Ovary (tissue), 9 donors: ENCODE results near the gene ZSCAN18. TPM values are rescaled to one million over a fixed set of nuclear protein-coding genes. Genes with fewer than 3 reads are reported as not detected.

Source experiments
- DNase-seq, 5 donors: peaks; one replicate each; pipeline ENCODE4 v3.0.0-alpha.2; 2019 to 2020
- H3K27ac ChIP-seq, 2 donors: fragments of 200-600 bp; one replicate each; pipeline versions ENCODE4 v1.5.1 to v1.8.0; 2019 to 2022
- H3K27me3 ChIP-seq: fragments of 200-600 bp; one replicate; pipeline ENCODE4 v1.8.0; 2022
- H3K36me3 ChIP-seq: fragments of 200-600 bp; sonication (generic); one replicate; pipeline ENCODE4 v1.5.1; 2019
- H3K4me1 ChIP-seq: one replicate; pipeline ENCODE4 v1.8.1; 2013; ENCODE audit warnings: mild to moderate bottlenecking, moderate library complexity; ENCODE audit not compliant: insufficient read depth
- H3K4me3 ChIP-seq: fragments of 200-600 bp; sonication (generic); one replicate; pipeline ENCODE4 v1.5.1; 2017
- H3K9me3 ChIP-seq, 2 donors: fragments of 200-600 bp in 1 of 2; sonication (generic) in 1 of 2; one replicate each; pipeline versions ENCODE4 v1.5.1 to v1.8.1; 2013 to 2019; ENCODE audit warnings: mild to moderate bottlenecking in 1 of 2, moderate library complexity in 1 of 2
- CTCF ChIP-seq, 3 donors: fragments of 450-650 bp in 2 of 3; fragments of 200-600 bp in 1 of 3; IDR thresholded peaks; one replicate each; pipeline versions ENCODE4 v1.5.1 to v1.8.0; 2016 to 2022; ENCODE audit warnings: antibody characterized with exemption in 3 of 3, mild to moderate bottlenecking in 1 of 3
- EP300 ChIP-seq: sonication (generic); formaldehyde crosslinking; IDR thresholded peaks from one replicate; pipeline ENCODE4 v1.6.1; 2017; ENCODE audit warnings: antibody characterized with exemption
- POLR2A ChIP-seq: fragments of 450-650 bp; IDR thresholded peaks from one replicate; pipeline ENCODE4 v1.6.1; 2017; ENCODE audit warnings: antibody characterized with exemption, mild to moderate bottlenecking, moderate library complexity
- WGBS, 3 donors: extraction: QIAGEN DNeasy Blood & Tissue Kit in 1 of 3; methylation state at CpG; one replicate each; pipeline versions ENCODE4 v1.1.5 to v1.1.7; 2013 to 2017; 5-methylcytosine and 5-hydroxymethylcytosine counted together
- intact Hi-C, 4 donors: fragments of 100-400 bp; cut with DNase I; formaldehyde crosslinking; loops; one replicate each; pipeline versions ENCODE4 v1.11.0 to v1.15.1; 2022 to 2023
- polyA plus RNA-seq, 2 donors: library from polyadenylated mRNA; stranded (reverse); fragments of 200-250 nt in 1 of 2; fragments of 350-450 nt in 1 of 2; fragmentation: Illumina TruSeq in 1 of 2; extraction: RNeasy Lipid Tissue Mini Kit (QIAGEN cat#74804) in 1 of 2; gene quantifications; one replicate each; pipeline ENCODE4 v1.2.3, GENCODE V29; 2013 to 2014
- total RNA-seq, 7 donors: library from RNA; depleted of rRNA in 2 of 7; stranded (reverse); fragments of >200 nt in 2 of 7; fragmentation: NEBNext Ultra II Directional in 3 of 7; extraction: Animal tissue kit (Norgen Biotek cat#: 25700) in 3 of 7; gene quantifications; one replicate each; pipeline versions ENCODE4 v1.1.0 to v1.2.4, GENCODE V29; 2016 to 2023
- donor health status: DM: no; HTN: no; CAD: no; lungs with moderate emphysema.
- donor health status: DM: no; HTN: no; CAD: no.
- donor health status: Bipolar disorder and iron deficiency.
- donor health status: DM: yes; HTN: yes; CAD: no.
- donor health status: DM: no; HTN: no; CAD: no.
- donor health status: DM: yes; HTN: yes; CAD: no.

ZSCAN18 gene
- total and polyA plus RNA-seq, 9 donors, result 32.1 to 144 (median 117) TPM

- Histone ChIP-seq H3K9me3 (peaks cover 0 to 51% of the 10 kb centered on the region in 2 donors), H3K4me1 (no peaks in the 10 kb centered on the region), H3K36me3 (no peaks in the 10 kb centered on the region), H3K4me3 (no peak overlapping the region), H3K27me3 (no peaks in the 10 kb centered on the region), H3K27ac (no peak overlapping the region)
- WGBS, 3 donors, result 1 to 3% (median 2%) methylated on average over 66 to 77 of the region's 77 CpGs
- intact Hi-C loops, result no loop called here
- DNase-seq, result peak in 3 of 5 donors; percentile 15 to 31 (median 19)
- no peak for TF ChIP-seq POLR2A
- no peak for TF ChIP-seq EP300
- no peak for TF ChIP-seq CTCF (IDR thresholded peaks at IDR 0.05)
Observed at GRCh38 chr19:58117841-58118575, 20.0 kb upstream of the ZSCAN18 start.

DNA sequence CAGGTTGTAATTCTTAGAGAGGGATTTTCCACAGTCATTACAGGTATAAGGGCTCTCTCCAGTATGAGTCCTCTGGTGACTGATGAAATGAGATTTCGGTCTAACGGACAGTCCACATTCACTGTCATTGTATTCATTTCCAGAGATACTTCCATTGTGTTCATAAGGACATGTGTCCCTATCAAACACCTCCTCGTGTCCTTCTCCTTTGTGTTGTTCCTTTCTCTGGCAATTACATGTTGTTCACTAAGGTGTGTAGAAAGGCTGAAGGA, 10.5 kb upstream of the ZSCAN18 start:
- Histone ChIP-seq H3K9me3 (peaks cover 5 to 46% of the 10 kb centered on the region in 2 donors), H3K4me3 (no peak overlapping the region), H3K27me3 (no peaks in the 10 kb centered on the region), H3K36me3 (no peaks in the 10 kb centered on the region), H3K27ac (no peak overlapping the region), H3K4me1 (no peaks in the 10 kb centered on the region)
- TF ChIP-seq CTCF (IDR thresholded peaks at IDR 0.05), result no peak
- TF ChIP-seq POLR2A, result no peak
- TF ChIP-seq EP300, result no peak
- intact Hi-C loops, result no loop called here
- WGBS, 3 donors, result 90 to 97% (median 96%) methylated on average over 3 of the region's 3 CpGs
- DNase-seq, result no peak

DNA sequence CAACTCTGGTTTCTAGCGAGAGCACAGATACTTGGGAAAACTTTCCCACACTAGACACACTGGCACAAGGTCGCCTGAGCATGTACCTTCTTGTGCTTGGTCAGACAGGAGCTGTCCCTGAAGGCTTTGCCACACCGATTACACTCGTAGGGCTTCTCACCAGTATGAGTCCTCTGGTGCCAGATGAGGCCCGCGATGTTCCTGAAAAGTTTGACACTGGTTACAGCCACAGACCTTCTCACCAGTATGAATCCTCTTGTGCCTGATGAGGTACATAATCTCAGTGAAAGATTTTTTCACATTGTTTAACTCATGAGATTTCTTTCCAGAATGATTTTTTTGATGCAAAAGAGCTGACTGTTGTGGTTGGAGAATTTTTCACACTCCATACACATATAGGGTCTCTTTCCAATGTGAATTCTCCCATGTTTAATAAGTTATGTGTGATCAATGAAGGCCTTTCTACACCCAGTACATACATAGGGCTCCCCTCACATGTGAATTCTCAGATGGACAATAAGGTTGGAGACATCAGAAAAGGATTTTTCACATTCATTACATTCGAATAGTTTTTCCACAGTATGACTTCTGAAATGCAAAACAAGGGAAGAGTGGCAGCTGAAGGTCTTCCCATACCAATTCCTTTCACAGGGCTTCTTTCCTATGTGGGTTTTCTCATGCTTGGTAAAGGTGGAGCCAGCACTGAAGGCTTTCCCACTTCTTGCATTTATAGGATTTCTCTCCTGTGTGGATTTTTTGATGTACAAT, 9.9 kb upstream of the ZSCAN18 start:
- peaks cover 5 to 45% of the 10 kb centered on the region in 2 donors for H3K9me3 ChIP-seq
- no peak for DNase-seq
- H3K27ac ChIP-seq, result no peak overlapping the region
- WGBS, 3 donors, result 79 to 88% (median 83%) methylated on average over 7 of the region's 7 CpGs
- no peak overlapping the region for H3K4me3 ChIP-seq
- H3K27me3 ChIP-seq, result no peaks in the 10 kb centered on the region
- intact Hi-C loops, result no loop called here
- no peaks in the 10 kb centered on the region for H3K36me3 ChIP-seq
- H3K4me1 ChIP-seq, result no peaks in the 10 kb centered on the region
- no peak for TF ChIP-seq CTCF (IDR thresholded peaks at IDR 0.05)
- TF ChIP-seq EP300, result no peak
- TF ChIP-seq POLR2A, result no peak

- no peaks in the 10 kb centered on the region for H3K9me3 ChIP-seq
- 8 to 13% (median 12%) methylated on average over 2 of the region's 2 CpGs for WGBS, 3 donors
- no peak for DNase-seq
- no peaks in the 10 kb centered on the region for H3K36me3 ChIP-seq
- H3K27me3 ChIP-seq, result no peaks in the 10 kb centered on the region
- intact Hi-C loops, result no loop called here
- H3K4me1 ChIP-seq, result peaks cover 6% of the 10 kb centered on the region
- H3K27ac ChIP-seq, result peak overlapping the region; percentile 78 to 86
- TF ChIP-seq EP300 (no peak), CTCF (IDR thresholded peaks at IDR 0.05) (no peak), POLR2A (no peak)
- H3K4me3 ChIP-seq, result peak overlapping the region; percentile 86
Observed at GRCh38 chr19:58098682-58098998, 609 bp upstream of the ZSCAN18 start.
